GM23248 (cell line): ENCODE results near the gene LYRM9.

Experiments used
- EZH2 ChIP-seq: fragments of 200-600 bp; sonication (generic); IDR thresholded peaks from 2 replicates; pipeline ENCODE4 v1.6.1; 2018; ENCODE audit warnings: antibody characterized with exemption, mild to moderate bottlenecking; ENCODE audit not compliant: insufficient read depth, poor library complexity, severe bottlenecking
- EZH2phosphoT487 ChIP-seq: fragments of 200-600 bp; sonication (generic); IDR thresholded peaks from 2 replicates; pipeline ENCODE4 v1.6.1; 2018; ENCODE audit warnings: antibody characterized with exemption, moderate library complexity, mild to moderate bottlenecking, low read depth; ENCODE audit not compliant: insufficient read depth

DNA sequence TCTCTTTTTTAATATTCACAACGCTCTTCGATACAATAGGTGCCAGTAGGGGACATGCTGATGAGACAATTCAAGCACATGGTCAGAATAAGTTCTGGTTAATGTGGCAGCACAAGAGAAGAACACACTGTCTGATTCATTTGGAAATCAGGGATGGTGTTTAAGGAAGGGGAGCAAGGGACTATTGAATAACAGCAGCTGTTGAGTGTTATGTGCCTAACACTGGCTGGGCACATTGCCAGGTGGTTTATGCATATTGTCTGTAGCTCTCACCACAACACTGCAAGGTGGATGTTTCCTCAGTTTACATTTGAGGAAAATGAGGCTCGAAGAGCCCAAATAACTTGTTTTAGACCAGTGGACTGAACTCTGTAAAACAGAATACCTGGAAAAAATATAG is 44.2 kb downstream of the LYRM9 start:
- TF ChIP-seq EZH2 = no peak
- no peak for TF ChIP-seq EZH2phosphoT487
